ENCODE measurements around the gene MPRIP.

MPRIP gene

GRCh38 chr17:17242246-17242645, 200.0 kb downstream of the MPRIP start:
- H3K4me3 ChIP-seq (ENCODE audit: control insufficient read depth, low read depth, low read length) = no peak overlapping the region
- no peak for DNase-seq (ENCODE audit: low read depth)
- no peak for TF ChIP-seq CTCF (conservative IDR thresholded peaks at IDR 0.05; ENCODE audit: control insufficient read depth, insufficient read depth, low read depth, low read length)
